Activated naive CD8-positive, alpha-beta T cell (primary cell): ENCODE measurements around the gene INPP4B.

Source experiments
- H3K27ac Mint-ChIP-seq: one replicate; pipeline ENCODE4 v1.8.0; 2021; ENCODE audit warnings: mixed read lengths
- H3K27me3 Mint-ChIP-seq: one replicate; pipeline ENCODE4 v1.8.0; 2021; ENCODE audit warnings: mixed read lengths
- H3K36me3 Mint-ChIP-seq: one replicate; pipeline ENCODE4 v1.8.0; 2021; ENCODE audit warnings: mixed read lengths
- H3K4me1 Mint-ChIP-seq: one replicate; pipeline ENCODE4 v1.8.0; 2021; ENCODE audit warnings: low read depth, mixed read lengths
- H3K4me3 Mint-ChIP-seq: one replicate; pipeline ENCODE4 v1.8.0; 2021; ENCODE audit warnings: mild to moderate bottlenecking, mixed read lengths
- H3K9me3 Mint-ChIP-seq: one replicate; pipeline ENCODE4 v1.8.0; 2021; ENCODE audit warnings: low read depth, mixed read lengths

Gene INPP4B

DNA sequence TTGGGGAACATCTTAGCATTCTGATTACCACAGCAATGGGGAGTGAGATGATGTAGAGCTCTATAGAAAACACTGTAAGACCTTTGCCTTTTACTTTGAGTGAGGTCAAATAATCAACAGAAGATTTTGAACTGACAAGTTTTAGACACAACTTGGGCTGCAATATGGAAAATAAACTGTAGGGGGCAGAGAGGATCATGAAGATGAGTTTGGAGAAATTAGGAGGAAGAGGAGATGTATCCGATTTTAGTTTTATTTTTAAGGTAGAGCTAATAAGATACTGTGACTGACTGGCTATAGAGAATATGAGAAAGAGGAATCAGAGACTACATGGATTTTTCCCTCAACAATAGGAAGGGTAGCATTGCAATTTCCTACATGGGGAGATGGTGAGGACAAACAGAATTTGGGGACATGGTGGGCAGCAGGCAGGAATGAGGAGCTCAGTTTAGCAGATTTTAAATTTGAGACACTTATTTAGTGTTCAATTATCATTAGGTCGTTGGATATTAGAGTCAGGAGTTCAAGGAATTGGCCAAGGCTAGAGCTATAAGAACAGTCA is 563.1 kb downstream of the INPP4B start:
- peaks cover 32% of the 10 kb centered on the region for H3K4me1 Mint-ChIP-seq
- no peaks in the 10 kb centered on the region for H3K9me3 Mint-ChIP-seq
- no peak overlapping the region for H3K4me3 Mint-ChIP-seq
- H3K27ac Mint-ChIP-seq, result no peak overlapping the region
- peaks cover 4% of the 10 kb centered on the region for H3K36me3 Mint-ChIP-seq
- H3K27me3 Mint-ChIP-seq, result no peaks in the 10 kb centered on the region

DNA sequence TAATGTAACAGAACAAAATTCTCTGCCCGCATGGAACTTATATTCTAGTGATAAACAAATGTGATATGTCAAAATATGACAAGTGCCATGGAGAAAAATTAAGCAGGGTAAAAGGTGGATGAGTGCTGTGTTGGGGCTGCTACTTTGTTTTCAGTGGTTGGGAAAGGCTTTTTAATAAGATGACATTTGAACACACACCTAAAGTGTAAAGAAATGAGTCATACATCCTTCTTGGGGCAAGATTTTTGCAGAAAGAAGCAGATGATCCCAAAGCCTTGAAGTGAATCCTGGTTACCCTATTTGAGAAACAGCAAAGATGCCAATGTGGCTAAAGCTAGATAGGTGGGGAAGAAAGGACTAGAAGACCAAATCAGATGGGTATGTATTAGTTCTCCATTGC is 564.1 kb downstream of the INPP4B start:
- H3K4me1 Mint-ChIP-seq, result peaks cover 35% of the 10 kb centered on the region
- H3K36me3 Mint-ChIP-seq, result peaks cover 7% of the 10 kb centered on the region
- H3K9me3 Mint-ChIP-seq, result no peaks in the 10 kb centered on the region
- no peak overlapping the region for H3K4me3 Mint-ChIP-seq
- H3K27ac Mint-ChIP-seq, result peak overlapping the region; percentile 69
- no peaks in the 10 kb centered on the region for H3K27me3 Mint-ChIP-seq

DNA sequence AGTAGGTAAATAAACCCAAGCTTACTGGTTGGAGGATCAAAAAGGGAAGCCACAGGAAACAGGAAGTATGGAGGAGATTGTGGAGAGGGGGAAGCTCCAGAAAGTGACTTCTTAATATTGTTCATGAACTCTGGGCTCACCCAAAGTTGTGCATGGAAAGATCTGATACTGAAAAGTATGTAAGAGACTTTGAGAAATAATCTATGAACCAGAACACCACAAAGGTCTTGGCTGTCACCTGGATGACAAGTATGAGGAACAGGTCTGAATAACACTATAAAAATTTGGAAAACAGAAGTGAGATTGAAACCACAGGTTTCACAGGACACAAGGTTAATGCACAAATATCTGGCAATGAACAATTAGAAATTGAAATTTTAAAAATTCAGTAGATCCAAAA is 567.4 kb downstream of the INPP4B start:
- Mint-ChIP-seq H3K4me3 (no peak overlapping the region), H3K27me3 (no peaks in the 10 kb centered on the region), H3K36me3 (peaks cover 13% of the 10 kb centered on the region), H3K27ac (peak overlapping the region; percentile 62), H3K4me1 (peaks cover 59% of the 10 kb centered on the region), H3K9me3 (no peaks in the 10 kb centered on the region)

DNA sequence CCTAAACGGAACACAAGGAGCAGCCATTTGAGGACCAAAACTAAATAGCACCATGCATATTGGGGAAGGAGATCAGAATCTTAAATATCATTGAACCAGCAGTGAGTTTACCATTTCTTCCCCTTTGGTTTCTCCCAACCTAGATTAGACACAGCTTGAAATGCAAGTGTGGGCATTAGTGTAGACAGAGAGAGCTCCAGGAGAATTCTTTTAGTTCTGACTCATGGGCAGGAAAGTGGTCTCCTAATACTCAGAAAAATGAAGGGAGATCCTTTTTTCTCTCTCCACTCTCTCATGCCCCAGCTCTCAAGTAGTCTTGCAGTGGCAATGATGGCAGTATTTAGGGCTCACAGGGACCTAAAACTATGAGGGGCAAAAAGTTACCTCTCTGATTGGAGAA is 567.9 kb downstream of the INPP4B start:
- Mint-ChIP-seq H3K4me3 (no peak overlapping the region), H3K27me3 (no peaks in the 10 kb centered on the region), H3K4me1 (peaks cover 64% of the 10 kb centered on the region), H3K9me3 (no peaks in the 10 kb centered on the region), H3K27ac (peak overlapping the region; percentile 62), H3K36me3 (peaks cover 13% of the 10 kb centered on the region)

DNA sequence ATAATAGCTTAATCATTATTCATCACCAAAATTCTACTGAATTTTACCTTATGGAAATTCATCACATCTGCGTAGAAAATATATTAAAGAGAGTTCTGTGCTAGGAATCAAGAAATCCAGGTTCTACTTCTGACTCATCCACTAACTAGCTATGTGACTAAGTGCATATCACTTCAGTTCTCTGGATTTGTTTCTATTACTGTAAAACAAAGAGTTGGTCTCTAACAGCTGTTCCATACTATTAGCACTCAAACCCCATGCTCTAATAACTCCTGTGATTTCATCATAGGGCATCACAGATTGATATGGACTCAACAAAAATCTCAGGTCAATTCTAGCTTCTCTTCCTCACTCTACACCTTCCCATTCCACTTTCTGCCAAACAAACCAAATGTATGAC is 572.0 kb downstream of the INPP4B start:
- Mint-ChIP-seq H3K27me3 (no peaks in the 10 kb centered on the region), H3K9me3 (no peaks in the 10 kb centered on the region), H3K36me3 (peaks cover 23% of the 10 kb centered on the region), H3K4me3 (no peak overlapping the region), H3K4me1 (peaks cover 83% of the 10 kb centered on the region), H3K27ac (peak overlapping the region; percentile 71)

DNA sequence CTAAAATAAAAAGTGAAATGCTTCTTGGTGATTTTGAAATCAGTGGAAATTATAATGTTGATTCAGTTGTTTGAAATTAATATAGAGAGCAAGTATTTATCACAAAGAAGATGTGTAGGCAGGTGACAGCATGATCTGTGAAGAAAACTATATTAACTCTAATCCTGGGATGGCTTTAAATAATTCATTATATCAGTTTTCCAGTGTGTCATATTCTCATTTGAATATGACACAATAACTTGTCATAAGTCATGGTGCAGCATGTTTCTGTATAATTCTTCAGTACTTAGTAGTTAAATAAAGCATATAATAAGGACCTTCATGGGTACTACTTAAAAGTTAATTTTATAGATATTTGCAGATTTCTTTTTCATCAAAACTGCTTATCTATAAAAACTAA is 573.6 kb downstream of the INPP4B start:
- H3K36me3 Mint-ChIP-seq, result peaks cover 27% of the 10 kb centered on the region
- peaks cover 87% of the 10 kb centered on the region for H3K4me1 Mint-ChIP-seq
- H3K4me3 Mint-ChIP-seq, result peak overlapping the region; percentile 8
- no peaks in the 10 kb centered on the region for H3K27me3 Mint-ChIP-seq
- peak overlapping the region; percentile 83 for H3K27ac Mint-ChIP-seq
- H3K9me3 Mint-ChIP-seq, result no peaks in the 10 kb centered on the region

DNA sequence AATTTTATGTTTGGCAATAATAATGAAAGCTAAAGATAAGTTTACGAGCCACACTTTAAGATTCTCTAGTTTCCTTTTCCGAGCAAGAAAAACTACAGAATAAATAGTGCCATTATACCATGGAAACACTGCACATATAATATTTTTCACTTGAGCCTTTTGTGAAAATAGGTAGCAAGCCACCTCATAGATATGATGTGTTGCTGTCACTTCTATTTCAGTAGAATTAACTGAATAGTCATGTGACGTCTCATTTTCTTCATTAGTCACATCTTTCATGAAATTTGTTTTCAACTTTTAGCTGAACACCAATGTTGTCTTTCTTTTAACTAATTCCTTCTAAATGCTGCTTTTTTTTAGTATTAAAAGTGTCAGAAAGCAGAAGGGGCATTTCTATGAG is 574.3 kb downstream of the INPP4B start:
- H3K4me1 Mint-ChIP-seq, result peaks cover 87% of the 10 kb centered on the region

DNA sequence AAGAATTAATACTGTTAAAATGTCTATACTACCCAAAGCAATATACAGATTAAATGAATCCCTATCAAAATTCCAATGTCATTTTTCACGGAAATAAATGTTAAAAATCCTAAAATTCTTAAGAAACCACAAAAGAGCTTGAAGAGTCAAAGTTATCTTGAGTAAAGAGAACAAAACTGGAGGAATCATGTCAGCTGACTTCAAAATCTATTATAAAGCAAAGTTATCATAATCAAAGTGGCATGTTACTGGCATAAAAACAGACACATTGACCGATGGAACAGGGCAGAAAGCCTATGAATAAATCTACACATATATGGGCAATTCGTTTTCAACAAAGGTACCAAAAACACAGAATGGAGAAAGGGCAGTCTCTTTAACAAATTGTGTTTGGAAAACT is 579.0 kb downstream of the INPP4B start:
- Mint-ChIP-seq H3K27ac (peak overlapping the region; percentile 46), H3K27me3 (no peaks in the 10 kb centered on the region), H3K4me1 (peaks cover 88% of the 10 kb centered on the region), H3K9me3 (no peaks in the 10 kb centered on the region), H3K36me3 (peaks cover 50% of the 10 kb centered on the region), H3K4me3 (no peak overlapping the region)

More for the DNA sequence above, 574.3 kb downstream of the INPP4B start:
- H3K36me3 Mint-ChIP-seq, result peaks cover 32% of the 10 kb centered on the region
- H3K27ac Mint-ChIP-seq, result peak overlapping the region; percentile 91
- H3K9me3 Mint-ChIP-seq, result no peaks in the 10 kb centered on the region
- H3K27me3 Mint-ChIP-seq, result no peaks in the 10 kb centered on the region
- no peak overlapping the region for H3K4me3 Mint-ChIP-seq

DNA sequence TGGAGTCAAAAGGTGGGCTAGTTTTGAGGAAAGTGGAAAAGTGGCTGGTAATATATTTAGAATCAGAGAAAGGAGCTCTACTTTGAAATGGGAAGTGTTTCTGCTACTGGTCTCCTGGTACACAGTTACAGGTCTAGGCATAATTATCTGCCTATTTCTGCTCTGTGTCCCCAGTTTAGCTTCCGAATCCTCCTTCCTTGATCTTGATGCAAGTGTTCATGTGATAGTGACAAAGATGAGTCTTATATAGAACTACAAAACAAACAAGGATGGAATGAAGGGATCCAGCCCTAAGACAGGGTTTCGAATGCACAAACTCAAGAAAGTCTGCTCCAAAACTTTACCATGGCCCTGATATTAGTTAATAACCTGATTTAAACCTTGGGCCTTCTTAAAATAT is 580.2 kb downstream of the INPP4B start:
- Mint-ChIP-seq H3K27me3 (no peaks in the 10 kb centered on the region), H3K27ac (peak overlapping the region; percentile 89), H3K9me3 (no peaks in the 10 kb centered on the region), H3K36me3 (peaks cover 56% of the 10 kb centered on the region), H3K4me3 (peak overlapping the region; percentile 61), H3K4me1 (peaks cover 87% of the 10 kb centered on the region)

DNA sequence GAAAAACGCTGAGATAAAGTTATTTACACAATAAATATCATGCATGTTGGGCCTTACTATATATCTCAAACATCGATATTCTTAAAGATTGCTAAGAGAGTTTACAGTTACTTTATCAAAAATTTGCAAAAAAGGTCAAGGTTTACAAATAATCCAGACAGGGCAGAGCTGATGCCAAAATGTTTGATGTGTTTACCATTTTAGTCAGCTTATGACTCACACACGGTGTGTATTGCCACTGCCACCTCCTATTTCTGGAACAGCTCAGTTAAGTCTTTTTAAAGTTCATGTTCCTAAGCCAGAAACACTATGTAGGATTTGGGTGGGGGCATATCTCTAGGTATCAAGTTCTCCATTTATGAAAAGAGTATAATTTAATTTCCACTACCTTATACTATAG is 580.6 kb downstream of the INPP4B start:
- H3K4me1 Mint-ChIP-seq, result peaks cover 87% of the 10 kb centered on the region
- H3K9me3 Mint-ChIP-seq, result no peaks in the 10 kb centered on the region
- H3K27me3 Mint-ChIP-seq, result no peaks in the 10 kb centered on the region
- H3K36me3 Mint-ChIP-seq, result peaks cover 56% of the 10 kb centered on the region
- H3K27ac Mint-ChIP-seq, result peak overlapping the region; percentile 89
- peak overlapping the region; percentile 61 for H3K4me3 Mint-ChIP-seq

DNA sequence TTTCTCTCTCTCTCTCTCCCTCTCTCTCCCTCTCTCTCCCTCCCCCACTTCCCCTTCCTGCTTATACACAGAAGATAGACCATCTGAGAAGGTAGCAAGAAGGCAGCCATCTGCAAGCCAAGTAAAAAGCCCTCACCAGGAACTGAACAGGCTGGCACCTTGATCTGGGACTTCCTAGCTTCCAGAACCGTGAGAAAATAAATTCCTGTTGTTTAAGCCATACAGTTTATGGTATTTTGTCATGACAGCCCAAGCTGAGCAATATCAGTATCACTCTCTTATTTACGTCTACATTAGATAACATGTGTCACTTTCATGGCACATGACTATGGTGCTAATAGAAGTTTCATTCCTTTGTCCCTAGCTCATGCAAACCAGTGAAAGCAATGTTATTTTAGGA is 581.1 kb downstream of the INPP4B start:
- Mint-ChIP-seq H3K4me3 (no peak overlapping the region), H3K9me3 (no peaks in the 10 kb centered on the region), H3K4me1 (peaks cover 81% of the 10 kb centered on the region), H3K27ac (peak overlapping the region; percentile 89), H3K36me3 (peaks cover 55% of the 10 kb centered on the region), H3K27me3 (no peaks in the 10 kb centered on the region)

DNA sequence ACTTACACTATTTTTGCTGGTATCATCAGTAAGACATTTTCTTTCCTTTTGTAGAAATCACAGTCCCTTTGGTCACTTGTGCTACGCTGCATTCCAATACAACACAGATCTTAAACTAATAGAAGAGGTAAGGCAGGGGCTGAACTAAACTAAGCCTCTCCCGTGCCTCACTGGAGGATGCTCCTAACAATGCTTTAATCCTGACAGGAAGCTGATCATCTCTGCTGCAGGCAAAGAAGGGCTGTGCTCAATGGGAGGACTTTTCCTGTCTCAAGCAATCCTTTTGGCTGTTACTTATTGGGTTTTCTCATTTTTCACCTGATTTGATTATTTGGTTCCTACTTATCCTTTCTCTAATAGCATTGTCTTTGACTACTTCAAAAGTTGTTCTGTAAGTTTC is 583.1 kb downstream of the INPP4B start:
- Mint-ChIP-seq H3K27me3 (no peaks in the 10 kb centered on the region), H3K9me3 (no peaks in the 10 kb centered on the region), H3K36me3 (peaks cover 49% of the 10 kb centered on the region), H3K27ac (peak overlapping the region; percentile 68), H3K4me3 (no peak overlapping the region), H3K4me1 (peaks cover 65% of the 10 kb centered on the region)

DNA sequence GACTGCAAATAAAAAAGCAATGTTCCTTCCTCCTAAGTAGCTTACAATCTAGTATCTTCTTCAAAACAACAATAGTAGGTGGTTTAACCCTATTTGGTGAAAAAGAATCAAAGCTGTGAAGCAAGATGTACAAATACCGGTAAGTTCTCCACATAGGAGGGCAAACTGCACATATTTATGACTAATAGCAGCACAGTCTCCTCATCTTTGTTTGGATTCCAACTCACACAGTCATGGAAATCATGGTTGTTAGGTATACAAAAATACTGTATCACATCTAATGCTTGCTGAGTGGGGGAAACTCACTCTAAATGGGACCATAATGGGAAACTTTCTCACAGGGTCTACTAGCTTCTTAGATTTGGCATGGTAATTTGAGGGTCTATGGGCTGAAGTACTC is 597.2 kb downstream of the INPP4B start:
- Mint-ChIP-seq H3K4me3 (no peak overlapping the region), H3K27ac (no peak overlapping the region), H3K36me3 (peaks cover 31% of the 10 kb centered on the region), H3K4me1 (peaks cover 20% of the 10 kb centered on the region), H3K27me3 (no peaks in the 10 kb centered on the region), H3K9me3 (no peaks in the 10 kb centered on the region)

DNA sequence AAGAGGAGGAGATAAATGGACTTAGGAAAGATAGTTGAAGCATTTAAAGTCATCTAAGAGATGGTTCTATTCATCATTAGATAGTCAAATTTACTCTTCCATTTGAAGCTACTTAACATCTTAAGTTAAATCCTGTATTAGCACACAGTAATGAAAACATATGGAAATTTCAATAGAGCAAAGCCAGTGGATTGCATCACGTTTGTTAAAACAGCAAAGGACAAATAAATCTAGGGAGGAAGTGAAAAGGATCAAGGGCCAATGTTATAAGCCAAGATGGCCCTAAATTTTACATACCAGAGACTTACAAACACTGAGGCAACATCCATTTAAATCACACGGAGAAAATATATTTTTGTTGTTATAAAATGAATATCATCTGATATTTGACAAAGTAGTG is 602.8 kb downstream of the INPP4B start:
- H3K4me3 Mint-ChIP-seq, result no peak overlapping the region
- H3K27me3 Mint-ChIP-seq, result no peaks in the 10 kb centered on the region
- no peak overlapping the region for H3K27ac Mint-ChIP-seq
- H3K4me1 Mint-ChIP-seq, result peaks cover 43% of the 10 kb centered on the region
- peaks cover 40% of the 10 kb centered on the region for H3K36me3 Mint-ChIP-seq
- H3K9me3 Mint-ChIP-seq, result no peaks in the 10 kb centered on the region

DNA sequence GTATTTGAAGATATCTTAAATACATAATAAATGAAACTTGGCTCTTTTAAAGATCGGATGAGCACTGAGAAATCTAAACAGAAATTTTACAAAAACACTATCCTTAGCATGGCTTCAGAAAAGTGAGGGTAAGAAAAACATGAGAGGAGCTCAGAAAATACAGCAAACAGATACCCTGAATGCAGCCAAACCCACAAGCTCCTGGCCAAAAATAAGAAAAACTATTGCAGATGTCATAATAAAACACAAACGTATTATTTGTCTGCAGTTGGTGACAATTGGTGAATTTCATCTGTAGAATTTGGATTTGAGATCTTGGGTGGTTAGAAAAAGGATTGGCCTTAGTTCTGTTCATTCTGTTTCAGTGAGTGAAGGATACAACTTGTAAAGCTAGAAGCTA is 603.9 kb downstream of the INPP4B start:
- Mint-ChIP-seq H3K27ac (peak overlapping the region; percentile 46), H3K27me3 (no peaks in the 10 kb centered on the region), H3K36me3 (peaks cover 35% of the 10 kb centered on the region), H3K4me1 (peaks cover 38% of the 10 kb centered on the region), H3K9me3 (no peaks in the 10 kb centered on the region), H3K4me3 (no peak overlapping the region)

DNA sequence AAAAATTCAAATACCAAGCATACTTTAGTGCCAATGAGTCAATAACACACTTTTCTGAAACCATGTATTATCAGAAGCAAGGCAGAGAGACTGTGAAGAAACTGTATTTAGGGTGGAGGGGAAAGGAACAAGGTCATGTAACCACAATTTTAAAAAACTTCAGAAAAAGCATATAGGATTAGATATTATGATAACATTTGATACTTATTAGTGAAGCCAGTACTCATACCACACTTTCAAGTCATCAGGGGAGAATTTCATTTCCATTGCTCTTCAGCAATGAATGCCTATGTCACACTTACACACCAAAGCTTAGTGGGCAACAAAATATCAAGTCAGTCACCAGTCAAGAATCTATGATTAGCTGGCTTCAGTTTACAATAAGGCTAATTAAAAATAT is 607.5 kb downstream of the INPP4B start:
- H3K27ac Mint-ChIP-seq, result peak overlapping the region; percentile 86
- H3K36me3 Mint-ChIP-seq, result peaks cover 32% of the 10 kb centered on the region
- no peaks in the 10 kb centered on the region for H3K9me3 Mint-ChIP-seq
- H3K27me3 Mint-ChIP-seq, result no peaks in the 10 kb centered on the region
- H3K4me1 Mint-ChIP-seq, result peaks cover 28% of the 10 kb centered on the region
- H3K4me3 Mint-ChIP-seq, result no peak overlapping the region
